Liver (tissue), 9 donors: ENCODE measurements around the gene SOX8. TPM values are rescaled to one million over a fixed set of nuclear protein-coding genes. Genes with fewer than 3 reads are reported as not detected.

ENCODE experiments used
- DNase-seq: peaks from one replicate; pipeline ENCODE4 v3.0.0-alpha.2; 2017; ENCODE audit warnings: low spot score
- H3K27ac ChIP-seq, 2 donors: one replicate each; pipeline ENCODE4 v1.7.0; 2013; ENCODE audit warnings: inconsistent platforms in 2 of 2, low read length in 2 of 2, control low read depth in 1 of 2, low read depth in 1 of 2, mild to moderate bottlenecking in 1 of 2
- H3K27me3 ChIP-seq, 4 donors: one replicate each; pipeline versions ENCODE4 v1.6.1 to v1.7.0; 2013; ENCODE audit warnings: low read length in 3 of 4, inconsistent platforms in 1 of 4, mild to moderate bottlenecking in 1 of 4, moderate library complexity in 1 of 4; ENCODE audit not compliant: control insufficient read depth in 4 of 4, insufficient read depth in 4 of 4
- H3K36me3 ChIP-seq, 4 donors: one replicate each; pipeline versions ENCODE4 v1.6.1 to v1.7.0; 2013; ENCODE audit warnings: low read length in 3 of 4, mild to moderate bottlenecking in 3 of 4, low read depth in 1 of 4, moderate library complexity in 1 of 4; ENCODE audit not compliant: control insufficient read depth in 4 of 4, insufficient read depth in 3 of 4
- H3K4me1 ChIP-seq, 4 donors: one replicate each; pipeline versions ENCODE4 v1.6.1 to v1.7.0; 2013; ENCODE audit warnings: low read length in 3 of 4, mild to moderate bottlenecking in 3 of 4, moderate library complexity in 1 of 4; ENCODE audit not compliant: control insufficient read depth in 4 of 4, insufficient read depth in 4 of 4
- H3K4me3 ChIP-seq, 3 donors: one replicate each; pipeline versions ENCODE4 v1.6.1 to v1.7.0; 2013; ENCODE audit warnings: low read length in 3 of 3, control low read depth in 1 of 3, low read depth in 1 of 3, mild to moderate bottlenecking in 1 of 3
- H3K9ac ChIP-seq, 2 donors: one replicate each; pipeline ENCODE4 v1.7.0; 2013; ENCODE audit warnings: low read length in 2 of 2, mild to moderate bottlenecking in 2 of 2, moderate library complexity in 2 of 2, control low read depth in 1 of 2, low read depth in 1 of 2
- H3K9me3 ChIP-seq, 4 donors: one replicate each; pipeline versions ENCODE4 v1.6.1 to v1.7.0; 2013; ENCODE audit warnings: low read length in 3 of 4; ENCODE audit not compliant: control insufficient read depth in 4 of 4
- ATF3 ChIP-seq: IDR thresholded peaks from 2 replicates; pipeline ENCODE4 v1.6.1; 2016; ENCODE audit warnings: antibody characterized with exemption
- CTCF ChIP-seq: fragments of 150-350 bp; IDR thresholded peaks from 2 replicates; pipeline ENCODE4 v1.5.1; 2017; ENCODE audit warnings: improper control_type of control experiment, low read depth, low read length; ENCODE audit not compliant: missing input control
- EGR1 ChIP-seq, 2 donors: IDR thresholded peaks; 2 replicates each; pipeline ENCODE4 v1.6.1; 2016 to 2018; ENCODE audit warnings: antibody characterized with exemption in 2 of 2, low read depth in 2 of 2
- FOXA1 ChIP-seq: IDR thresholded peaks from 2 replicates; pipeline ENCODE4 v1.6.1; 2016; ENCODE audit warnings: antibody characterized with exemption
- FOXA2 ChIP-seq: IDR thresholded peaks from 2 replicates; pipeline ENCODE4 v1.6.1; 2016; ENCODE audit warnings: antibody characterized with exemption
- GABPA ChIP-seq, 2 donors: IDR thresholded peaks in 1 of 2; conservative IDR thresholded peaks in 1 of 2; 2 replicates each; pipeline ENCODE4 v1.6.1; 2016; ENCODE audit warnings: antibody characterized with exemption in 2 of 2, mild to moderate bottlenecking in 1 of 2, moderate library complexity in 1 of 2
- HNF4A ChIP-seq, 2 donors: conservative IDR thresholded peaks; 2 replicates each; pipeline ENCODE4 v1.6.1; 2016; ENCODE audit warnings: antibody characterized with exemption in 2 of 2, mild to moderate bottlenecking in 2 of 2
- HNF4G ChIP-seq: IDR thresholded peaks from 2 replicates; pipeline ENCODE4 v1.6.1; 2016; ENCODE audit warnings: antibody characterized with exemption
- JUND ChIP-seq, 2 donors: IDR thresholded peaks; 2 replicates each; pipeline ENCODE4 v1.6.1; 2016; ENCODE audit warnings: antibody characterized with exemption in 2 of 2
- NR2F2 ChIP-seq: IDR thresholded peaks from 2 replicates; pipeline ENCODE4 v1.6.1; 2016; ENCODE audit warnings: antibody characterized with exemption
- RAD21 ChIP-seq, 2 donors: IDR thresholded peaks; 2 replicates each; pipeline ENCODE4 v1.6.1; 2016; ENCODE audit warnings: antibody characterized with exemption in 2 of 2, mild to moderate bottlenecking in 2 of 2
- RXRA ChIP-seq, 2 donors: IDR thresholded peaks; 2 replicates each; pipeline ENCODE4 v1.6.1; 2017 to 2018; ENCODE audit warnings: antibody characterized with exemption in 2 of 2, mild to moderate bottlenecking in 1 of 2
- SP1 ChIP-seq: IDR thresholded peaks from 2 replicates; pipeline ENCODE4 v1.6.1; 2018; ENCODE audit warnings: antibody characterized with exemption, mild to moderate bottlenecking
- TAF1 ChIP-seq: conservative IDR thresholded peaks from 2 replicates; pipeline ENCODE4 v1.6.1; 2016; ENCODE audit warnings: antibody characterized with exemption, mild to moderate bottlenecking
- YY1 ChIP-seq: IDR thresholded peaks from 2 replicates; pipeline ENCODE4 v1.6.1; 2016; ENCODE audit warnings: antibody characterized with exemption, mild to moderate bottlenecking
- ZBTB33 ChIP-seq: IDR thresholded peaks from 2 replicates; pipeline ENCODE4 v1.6.1; 2016; ENCODE audit warnings: antibody characterized with exemption
- WGBS: extraction: QIAGEN DNeasy Blood & Tissue Kit; methylation state at CpG from one replicate; pipeline ENCODE4 v1.1.7; 2013; 5-methylcytosine and 5-hydroxymethylcytosine counted together
- polyA plus RNA-seq, 2 donors: library from polyadenylated mRNA; stranded (reverse) in 1 of 2; unstranded in 1 of 2; fragments of 200-250 nt in 1 of 2; fragments of >200 nt in 1 of 2; fragmentation: Nextera tagmentation in 1 of 2; extraction: Ambion mirVana in 1 of 2; gene quantifications; one replicate each; pipeline versions ENCODE4 v1.2.1 to v1.2.3, GENCODE V29; 2013 to 2015
- total RNA-seq, 2 donors: library from RNA; depleted of rRNA; stranded (reverse); fragments of >200 nt; gene quantifications; one replicate each; pipeline ENCODE4 v1.2.3, GENCODE V29; 2014
- TF ChIP-seq, protein P1 (sequence below): IDR thresholded peaks from 2 replicates; pipeline ENCODE4 v1.6.1; 2016; ENCODE audit warnings: antibody characterized with exemption
- TF ChIP-seq, protein P2 (sequence below): IDR thresholded peaks from 2 replicates; pipeline ENCODE4 v1.6.1; 2016; ENCODE audit warnings: antibody characterized with exemption, mild to moderate bottlenecking
- donor health status: healthy.
- donor health status: healthy.
- donor health status: healthy.
- donor health status: healthy.
- donor health status: healthy.

The SOX8 gene
- total and polyA plus RNA-seq, 4 donors: 0.05 to 0.33 (median 0.17) TPM; not detected in 1

DNA sequence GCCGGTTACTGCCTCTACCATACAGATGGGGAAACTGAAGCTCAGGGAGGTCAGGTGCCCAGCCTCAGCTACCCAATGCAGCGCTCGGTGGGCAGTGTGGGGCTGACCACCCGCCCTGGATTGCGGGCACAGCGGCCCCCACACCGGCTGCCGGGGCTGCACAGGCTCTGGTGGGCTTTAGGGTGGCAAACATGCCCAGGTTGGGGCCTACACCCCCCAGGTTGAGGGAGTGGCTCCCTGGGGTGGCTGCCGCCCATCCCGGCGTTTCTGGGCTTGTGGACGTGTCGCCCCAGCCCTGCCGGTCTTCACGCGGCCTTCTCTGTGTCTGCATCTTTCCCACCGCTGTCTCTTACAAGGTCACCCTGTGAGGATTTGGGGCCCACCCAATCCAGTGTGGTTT lies 50.1 kb downstream of the SOX8 start (continued):
- TF ChIP-seq, protein P1, sequence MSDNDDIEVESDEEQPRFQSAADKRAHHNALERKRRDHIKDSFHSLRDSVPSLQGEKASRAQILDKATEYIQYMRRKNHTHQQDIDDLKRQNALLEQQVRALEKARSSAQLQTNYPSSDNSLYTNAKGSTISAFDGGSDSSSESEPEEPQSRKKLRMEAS: no peak
- no peak for TF ChIP-seq TAF1
- TF ChIP-seq YY1: no peak
- no peak for TF ChIP-seq HNF4A (conservative IDR thresholded peaks at IDR 0.05)
- TF ChIP-seq RXRA (IDR thresholded peaks at IDR 0.05): no peak
- no peak for TF ChIP-seq JUND (IDR thresholded peaks at IDR 0.05)
- TF ChIP-seq ATF3: no peak
- TF ChIP-seq HNF4G: no peak

GRCh38 chr16:1032607-1033006 lies 51.0 kb downstream of the SOX8 start:
- Histone ChIP-seq H3K27me3 (no peaks in the 10 kb centered on the region), H3K9ac (no peak overlapping the region), H3K36me3 (no peaks in the 10 kb centered on the region), H3K4me3 (no peak overlapping the region), H3K27ac (no peak overlapping the region), H3K4me1 (no peaks in the 10 kb centered on the region), H3K9me3 (no peaks in the 10 kb centered on the region)
- WGBS: 87% methylated on average over 2 of the region's 2 CpGs
- TF ChIP-seq HNF4G (no peak), FOXA2 (no peak), NR2F2 (no peak), YY1 (no peak), FOXA1 (no peak), EGR1 (IDR thresholded peaks at IDR 0.05; ENCODE audit: low read depth in 2 of 2) (no peak), GABPA (IDR thresholded peaks at IDR 0.05 in 1 of 2, conservative IDR thresholded peaks at IDR 0.05 in 1 of 2) (no peak)
- TF ChIP-seq, protein P1: no peak
- TF ChIP-seq, protein P2, sequence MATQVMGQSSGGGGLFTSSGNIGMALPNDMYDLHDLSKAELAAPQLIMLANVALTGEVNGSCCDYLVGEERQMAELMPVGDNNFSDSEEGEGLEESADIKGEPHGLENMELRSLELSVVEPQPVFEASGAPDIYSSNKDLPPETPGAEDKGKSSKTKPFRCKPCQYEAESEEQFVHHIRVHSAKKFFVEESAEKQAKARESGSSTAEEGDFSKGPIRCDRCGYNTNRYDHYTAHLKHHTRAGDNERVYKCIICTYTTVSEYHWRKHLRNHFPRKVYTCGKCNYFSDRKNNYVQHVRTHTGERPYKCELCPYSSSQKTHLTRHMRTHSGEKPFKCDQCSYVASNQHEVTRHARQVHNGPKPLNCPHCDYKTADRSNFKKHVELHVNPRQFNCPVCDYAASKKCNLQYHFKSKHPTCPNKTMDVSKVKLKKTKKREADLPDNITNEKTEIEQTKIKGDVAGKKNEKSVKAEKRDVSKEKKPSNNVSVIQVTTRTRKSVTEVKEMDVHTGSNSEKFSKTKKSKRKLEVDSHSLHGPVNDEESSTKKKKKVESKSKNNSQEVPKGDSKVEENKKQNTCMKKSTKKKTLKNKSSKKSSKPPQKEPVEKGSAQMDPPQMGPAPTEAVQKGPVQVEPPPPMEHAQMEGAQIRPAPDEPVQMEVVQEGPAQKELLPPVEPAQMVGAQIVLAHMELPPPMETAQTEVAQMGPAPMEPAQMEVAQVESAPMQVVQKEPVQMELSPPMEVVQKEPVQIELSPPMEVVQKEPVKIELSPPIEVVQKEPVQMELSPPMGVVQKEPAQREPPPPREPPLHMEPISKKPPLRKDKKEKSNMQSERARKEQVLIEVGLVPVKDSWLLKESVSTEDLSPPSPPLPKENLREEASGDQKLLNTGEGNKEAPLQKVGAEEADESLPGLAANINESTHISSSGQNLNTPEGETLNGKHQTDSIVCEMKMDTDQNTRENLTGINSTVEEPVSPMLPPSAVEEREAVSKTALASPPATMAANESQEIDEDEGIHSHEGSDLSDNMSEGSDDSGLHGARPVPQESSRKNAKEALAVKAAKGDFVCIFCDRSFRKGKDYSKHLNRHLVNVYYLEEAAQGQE: no peak
- no peak for DNase-seq

GRCh38 chr16:1033128-1033679 lies 51.6 kb downstream of the SOX8 start:
- no peak overlapping the region for H3K27ac ChIP-seq
- no peaks in the 10 kb centered on the region for H3K9me3 ChIP-seq
- DNase-seq: no peak
- H3K36me3 ChIP-seq: no peaks in the 10 kb centered on the region
- H3K9ac ChIP-seq: no peak overlapping the region
- H3K27me3 ChIP-seq: no peaks in the 10 kb centered on the region
- H3K4me1 ChIP-seq: no peaks in the 10 kb centered on the region
- H3K4me3 ChIP-seq: no peak overlapping the region
- 95% methylated on average over 3 of the region's 3 CpGs for WGBS
- TF ChIP-seq, protein P1: no peak
- TF ChIP-seq GABPA (IDR thresholded peaks at IDR 0.05 in 1 of 2, conservative IDR thresholded peaks at IDR 0.05 in 1 of 2) (no peak), SP1 (no peak), RAD21 (IDR thresholded peaks at IDR 0.05) (no peak), ZBTB33 (no peak), TAF1 (no peak), FOXA1 (no peak), EGR1 (IDR thresholded peaks at IDR 0.05; ENCODE audit: low read depth in 2 of 2) (no peak), CTCF (no peak), NR2F2 (no peak)
- TF ChIP-seq, protein P2: no peak
